ENCODE results near the gene TMEM31.

GRCh38 chrX:103747163-103747562 lies 36.5 kb downstream of the TMEM31 start:
- TF ChIP-seq CTCF (conservative IDR thresholded peaks at IDR 0.05): no peak
- TF ChIP-seq EZH2 (IDR thresholded peaks at IDR 0.05; ENCODE audit: low read depth): no peak

All from PC-9 (cell line).